GM21390 (cell line): Measurements from ENCODE around the gene PACSIN2.
"Not testable (repeated sequence)": the region's sequence is repeated elsewhere in the genome, so short reads cannot be mapped to it uniquely, and the experiment has no call there.

Experiments used
- ATAC-seq: cut with Tn5 transposase; IDR thresholded peaks from one replicate; pipeline ENCODE4 v1.9.1; 2021; ENCODE audit not compliant: unreplicated experiment

The PACSIN2 gene

DNA sequence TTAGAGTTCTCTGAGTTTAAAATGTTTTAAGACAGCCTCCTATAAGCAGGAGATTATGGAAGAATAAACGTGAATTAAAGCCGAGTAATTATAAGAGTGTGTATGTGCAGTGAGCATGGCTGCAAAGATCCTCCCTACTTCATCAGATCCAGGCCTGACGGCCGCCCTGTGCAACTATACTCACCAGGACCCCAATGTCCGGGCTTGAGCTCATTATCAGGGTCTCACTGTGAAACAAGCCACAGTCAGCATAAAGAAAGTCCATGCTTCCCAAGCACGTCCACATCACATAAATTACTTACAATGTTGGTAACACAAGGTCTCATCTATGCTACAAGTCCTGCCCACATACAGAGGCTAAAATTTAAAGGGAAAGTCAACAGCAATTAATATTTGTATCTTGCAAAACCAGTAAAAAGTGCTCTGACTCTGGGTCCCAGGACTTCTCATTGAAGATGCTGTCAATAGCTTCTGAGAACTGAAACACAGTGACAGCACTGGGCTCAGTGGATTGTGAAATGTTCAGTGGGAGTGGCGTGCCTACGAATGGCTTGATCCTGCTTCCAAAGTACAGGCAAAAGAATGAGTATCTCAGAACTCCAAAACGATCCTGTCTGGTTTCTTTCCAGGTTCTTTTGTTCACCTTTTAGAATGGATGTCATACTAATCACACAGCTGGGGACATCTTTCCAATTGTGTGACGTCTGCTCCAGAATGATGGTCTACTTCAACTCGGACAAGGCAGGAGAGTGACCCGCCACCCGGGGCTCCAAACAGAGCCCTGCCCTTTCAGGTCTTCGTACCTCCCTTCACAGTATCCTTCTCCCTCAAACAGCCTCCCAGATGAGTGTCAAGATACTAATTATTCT lies 85.7 kb downstream of the PACSIN2 start:
- ATAC-seq, result no peak

- no peak for ATAC-seq
Observed at GRCh38 chr22:42927966-42928365, 87.0 kb downstream of the PACSIN2 start.

GRCh38 chr22:42926768-42927167 lies 88.2 kb downstream of the PACSIN2 start:
- ATAC-seq, result no peak

DNA sequence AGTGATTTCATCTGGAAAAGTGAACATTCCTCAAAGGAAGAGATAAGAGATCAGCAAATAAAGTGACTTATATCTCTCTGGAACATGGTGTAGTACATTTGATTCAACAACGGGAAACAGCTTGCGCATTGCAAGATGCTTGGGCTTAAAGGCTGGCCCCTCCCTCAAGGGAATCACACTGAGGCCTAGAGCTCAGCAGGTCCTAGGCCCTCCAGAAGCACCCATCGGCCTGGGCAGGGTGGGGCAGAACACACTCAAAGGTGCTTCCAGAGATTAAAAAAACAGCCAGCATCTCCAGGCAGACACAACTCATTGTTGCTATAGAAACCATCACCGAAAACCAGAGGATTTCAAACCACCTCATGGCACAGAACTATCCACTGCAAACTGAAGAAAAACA lies 88.8 kb downstream of the PACSIN2 start:
- ATAC-seq, result no peak

DNA sequence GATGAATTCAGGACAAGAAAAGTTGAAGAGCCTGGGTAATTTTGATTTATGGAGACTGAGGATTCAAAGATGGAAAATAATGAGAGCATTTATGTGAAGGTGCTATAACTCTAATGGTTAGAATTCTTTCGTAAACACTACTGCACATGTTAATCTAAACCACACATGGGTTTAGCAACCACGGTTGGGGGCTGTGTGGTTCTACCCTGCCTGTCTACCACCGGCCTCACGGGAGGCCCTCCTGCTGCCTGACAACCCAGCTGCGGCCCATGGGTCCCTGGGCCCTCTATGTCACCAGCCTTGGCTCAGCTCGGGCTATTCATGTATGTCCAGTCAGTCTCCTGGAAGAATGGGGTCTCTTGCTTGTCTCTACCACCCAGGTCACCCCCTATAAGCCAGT lies 89.4 kb downstream of the PACSIN2 start:
- ATAC-seq, result no peak

DNA sequence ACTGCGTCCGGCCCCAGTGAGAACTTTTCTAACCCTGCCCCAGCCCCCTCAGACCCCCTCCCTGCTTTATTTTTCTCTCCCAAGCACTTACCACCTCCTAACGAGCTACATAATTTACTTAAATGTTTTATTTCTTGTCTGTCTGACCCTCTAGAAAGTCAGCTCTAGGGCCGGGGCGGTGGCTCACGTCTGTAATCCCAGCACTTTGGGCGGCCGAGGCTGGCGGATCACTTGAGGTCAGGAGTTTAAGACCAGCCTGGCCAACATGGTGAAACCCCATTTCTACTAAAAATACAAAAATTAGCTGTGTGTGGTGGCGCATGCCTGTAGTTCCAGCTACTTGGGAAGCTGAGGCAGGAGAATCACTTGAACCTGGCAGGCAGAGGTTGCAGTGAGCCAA lies 89.9 kb downstream of the PACSIN2 start:
- ATAC-seq, result not testable (repeated sequence)

GRCh38 chr22:42924436-42924835 lies 90.5 kb downstream of the PACSIN2 start:
- no peak for ATAC-seq

GRCh38 chr22:42922374-42923191 lies 92.4 kb downstream of the PACSIN2 start:
- ATAC-seq, result no peak

GRCh38 chr22:42920101-42920820 lies 94.7 kb downstream of the PACSIN2 start:
- no peak for ATAC-seq

DNA sequence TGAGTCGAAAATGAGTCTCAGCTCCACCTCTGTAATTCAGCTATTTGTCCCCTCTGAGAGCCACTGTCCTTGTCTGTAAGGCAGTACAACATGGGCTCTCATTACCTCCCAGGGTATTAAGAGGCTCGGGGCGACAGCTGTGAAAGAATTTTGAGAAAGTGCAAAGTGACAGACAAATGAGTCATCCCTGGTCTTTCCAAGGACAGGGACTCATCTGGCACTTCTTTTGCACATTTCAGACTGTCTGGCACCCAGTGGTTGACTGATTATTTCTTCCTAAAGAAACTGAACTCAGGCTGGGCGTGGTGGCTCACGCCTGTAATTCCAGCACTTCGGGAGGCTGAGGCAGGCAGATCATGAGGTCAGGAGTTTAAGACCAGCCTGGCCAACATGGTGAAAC lies 95.8 kb downstream of the PACSIN2 start:
- no peak for ATAC-seq

DNA sequence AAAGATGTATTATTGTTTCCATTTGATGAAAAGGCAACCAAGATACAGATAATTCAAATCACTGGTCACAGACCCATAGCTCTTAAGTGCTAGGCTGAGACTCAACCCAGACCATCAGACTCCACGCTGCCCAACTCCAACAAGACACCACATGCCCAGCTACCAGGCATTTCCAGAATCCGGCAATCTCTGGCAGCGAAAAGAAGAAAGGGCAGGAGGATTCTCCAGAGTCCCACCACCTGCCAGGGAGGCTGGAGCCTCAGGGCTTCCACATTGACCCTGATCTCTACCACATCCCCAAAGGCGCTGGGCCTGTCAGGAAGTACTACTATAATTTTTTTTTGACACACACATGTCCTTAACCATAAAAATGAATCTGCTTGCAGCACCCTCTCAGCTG lies 96.4 kb downstream of the PACSIN2 start:
- no peak for ATAC-seq

- not testable (repeated sequence) for ATAC-seq
Observed at GRCh38 chr22:42917358-42917757, 97.6 kb downstream of the PACSIN2 start.

DNA sequence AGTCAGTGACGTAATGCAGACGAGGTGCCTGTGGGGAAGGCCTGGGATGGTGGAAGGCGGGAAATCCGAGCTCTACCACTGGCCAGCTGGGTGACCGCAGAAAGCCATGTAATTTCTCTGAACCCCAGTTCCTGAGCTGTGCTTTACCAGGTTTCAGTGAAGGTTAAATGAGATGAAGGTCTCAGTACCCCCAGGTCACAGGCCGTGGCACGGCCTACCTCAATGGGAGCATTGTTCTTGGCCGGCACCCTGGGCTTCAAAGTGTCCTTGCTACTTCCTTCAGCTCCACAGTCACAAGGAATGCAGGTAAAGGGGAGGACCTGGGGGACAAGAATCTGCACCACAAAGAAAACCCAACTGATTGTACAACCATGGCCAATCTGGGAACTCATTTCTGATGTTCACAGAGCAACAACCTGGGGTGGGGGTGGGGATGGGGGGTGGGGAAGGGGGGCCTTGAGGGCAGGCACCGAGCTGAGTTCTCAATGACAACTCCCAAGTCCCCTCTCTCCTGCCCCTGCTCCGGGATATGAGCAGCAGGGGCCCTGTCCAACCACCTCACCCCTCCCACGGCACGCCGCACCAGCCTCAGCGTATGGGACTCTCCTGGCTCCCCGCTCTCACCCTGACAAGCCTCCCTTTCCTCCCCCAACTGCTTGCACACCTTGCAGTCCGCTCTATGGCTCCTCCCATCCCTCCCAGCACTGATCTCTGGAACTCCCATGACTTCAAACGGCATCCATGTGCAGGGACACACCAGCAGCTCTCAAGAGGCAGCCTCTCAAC lies 98.8 kb downstream of the PACSIN2 start:
- ATAC-seq, result no peak

GRCh38 chr22:42914511-42915076 lies 100.4 kb downstream of the PACSIN2 start:
- no peak for ATAC-seq

DNA sequence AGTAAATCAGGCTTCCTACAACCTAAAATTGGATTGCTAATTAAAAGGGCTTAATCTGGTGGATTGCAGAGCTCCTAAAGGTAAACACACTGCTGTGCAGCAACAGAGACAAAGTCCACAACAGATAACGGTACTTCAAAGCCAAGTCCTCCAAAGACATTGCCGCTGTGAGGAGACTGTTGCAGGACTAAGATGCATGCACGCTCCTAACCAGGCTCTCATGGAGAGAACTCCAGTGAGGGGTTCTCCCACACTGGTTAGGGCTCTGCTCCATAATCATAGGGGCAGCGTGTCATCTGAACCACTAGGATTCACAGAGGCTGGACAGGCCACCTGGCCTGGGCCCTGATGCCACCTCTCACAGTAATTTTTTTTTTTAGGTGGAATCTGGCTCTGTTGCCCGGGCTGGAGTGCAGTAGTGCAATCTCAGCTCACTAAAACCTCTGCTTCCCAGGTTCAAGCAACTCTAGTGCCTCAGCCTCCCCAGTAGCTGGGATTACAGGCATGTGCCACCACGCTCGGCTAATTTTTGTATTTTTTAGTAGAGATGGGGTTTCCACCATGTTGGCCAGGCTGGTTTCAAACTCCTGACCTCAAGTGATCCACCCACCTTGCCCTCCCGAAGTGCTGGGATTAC lies 101.0 kb downstream of the PACSIN2 start:
- ATAC-seq, result no peak

DNA sequence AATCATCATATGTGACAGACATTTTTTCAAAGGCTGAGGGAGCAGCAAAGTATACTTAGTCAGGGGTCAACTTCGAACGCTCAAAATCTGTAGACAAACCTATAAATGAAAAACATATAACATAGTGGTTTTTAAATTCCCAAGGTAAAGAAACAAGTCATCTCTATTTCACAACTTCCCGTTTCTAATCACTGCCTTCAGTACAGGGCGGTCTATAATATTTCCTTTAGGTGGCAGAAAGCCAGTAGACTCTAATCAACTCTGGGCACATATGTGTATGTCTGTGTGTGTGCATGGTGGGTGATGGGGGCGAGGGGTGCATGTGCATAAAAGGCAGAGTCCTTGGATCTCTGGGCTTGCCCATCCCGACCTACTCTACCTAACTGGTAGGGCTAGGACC lies 102.9 kb downstream of the PACSIN2 start:
- ATAC-seq, result no peak

GRCh38 chr22:42910221-42910942 lies 104.6 kb downstream of the PACSIN2 start:
- ATAC-seq, result no peak

- ATAC-seq, result no peak
Observed at GRCh38 chr22:42909363-42910058, 105.4 kb downstream of the PACSIN2 start.

DNA sequence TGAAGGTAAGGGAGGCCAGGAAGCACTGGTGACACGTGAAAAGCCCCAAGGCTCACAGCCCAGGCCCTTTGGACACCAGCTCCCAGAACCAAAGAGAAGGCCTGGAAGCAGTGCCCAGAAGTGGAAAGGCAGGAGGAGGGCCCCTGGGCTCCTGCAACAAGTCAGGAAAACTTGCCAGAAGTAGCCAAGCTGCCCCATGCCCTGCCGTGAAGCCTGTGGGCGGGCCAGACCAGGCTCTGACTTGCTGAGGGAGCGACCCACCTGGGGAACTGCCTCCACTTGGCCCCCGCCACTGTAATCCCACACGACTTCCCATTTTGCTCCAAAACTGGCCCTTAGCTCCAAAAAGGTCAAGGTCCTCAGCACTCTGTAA lies 106.6 kb downstream of the PACSIN2 start:
- no peak for ATAC-seq
